ENCODE results near the gene RAD23A. TPM values are rescaled to one million over a fixed set of nuclear protein-coding genes. Genes with fewer than 3 reads are reported as not detected.
"Not testable (repeated sequence)": the region's sequence is repeated elsewhere in the genome, so short reads cannot be mapped to it uniquely, and the experiment has no call there.

The RAD23A gene
- total RNA-seq, 1 donor from 2014 or later: 80.7 TPM

GRCh38 chr19:12953138-12953798, 7.6 kb downstream of the RAD23A start:
- H3K4me3 Mint-ChIP-seq: no peak overlapping the region
- H3K4me1 Mint-ChIP-seq: peaks cover 27% of the 10 kb centered on the region

GRCh38 chr19:12953799-12954611, 8.3 kb downstream of the RAD23A start:
- peaks cover 27% of the 10 kb centered on the region for H3K4me1 Mint-ChIP-seq
- no peak for TF ChIP-seq CTCF (IDR thresholded peaks at IDR 0.05; ENCODE audit: unreplicated experiment)
- H3K27ac Mint-ChIP-seq: peak overlapping the region; percentile 94
- H3K36me3 Mint-ChIP-seq: peaks cover 26% of the 10 kb centered on the region
- H3K4me3 Mint-ChIP-seq: no peak overlapping the region
- DNase-seq (ENCODE audit: low spot score in 2 of 2, unreplicated experiment in 2 of 2): no peak
- H3K27me3 Mint-ChIP-seq (ENCODE audit: low read depth): no peaks in the 10 kb centered on the region
- H3K9me3 Mint-ChIP-seq: no peaks in the 10 kb centered on the region

More at GRCh38 chr19:12953138-12953798, 7.6 kb downstream of the RAD23A start:
- peaks cover 26% of the 10 kb centered on the region for H3K36me3 Mint-ChIP-seq
- DNase-seq (ENCODE audit: low spot score in 2 of 2, unreplicated experiment in 2 of 2): no peak
- H3K9me3 Mint-ChIP-seq: no peaks in the 10 kb centered on the region
- H3K27me3 Mint-ChIP-seq (ENCODE audit: low read depth): no peaks in the 10 kb centered on the region
- no peak for TF ChIP-seq CTCF (IDR thresholded peaks at IDR 0.05; ENCODE audit: unreplicated experiment)
- peak overlapping the region; percentile 50 for H3K27ac Mint-ChIP-seq

- Mint-ChIP-seq H3K36me3 (peaks cover 26% of the 10 kb centered on the region), H3K27me3 (ENCODE audit: low read depth) (no peaks in the 10 kb centered on the region), H3K4me1 (peaks cover 27% of the 10 kb centered on the region), H3K9me3 (no peaks in the 10 kb centered on the region), H3K27ac (peak overlapping the region; percentile 94), H3K4me3 (no peak overlapping the region)
- no peak for DNase-seq (ENCODE audit: low spot score in 2 of 2, unreplicated experiment in 2 of 2)
- no peak for TF ChIP-seq CTCF (IDR thresholded peaks at IDR 0.05; ENCODE audit: unreplicated experiment)
These were observed 8.9 kb downstream of the RAD23A start for GRCh38 chr19:12954612-12954962.

- Mint-ChIP-seq H3K4me1 (peaks cover 27% of the 10 kb centered on the region), H3K36me3 (peaks cover 18% of the 10 kb centered on the region), H3K27ac (peak overlapping the region; percentile 94), H3K4me3 (peak overlapping the region; percentile 81)
- H3K9me3 Mint-ChIP-seq; DNase-seq (ENCODE audit: low spot score in 2 of 2, unreplicated experiment in 2 of 2); H3K27me3 Mint-ChIP-seq (ENCODE audit: low read depth): not testable (repeated sequence)
These were observed 9.9 kb downstream of the RAD23A start for GRCh38 chr19:12955575-12955974.

- Mint-ChIP-seq H3K4me1 (peaks cover 27% of the 10 kb centered on the region), H3K9me3 (no peaks in the 10 kb centered on the region), H3K4me3 (peak overlapping the region; percentile 81), H3K36me3 (peaks cover 14% of the 10 kb centered on the region), H3K27ac (peak overlapping the region; percentile 94), H3K27me3 (ENCODE audit: low read depth) (peaks cover 3% of the 10 kb centered on the region)
- DNase-seq (ENCODE audit: low spot score in 2 of 2, unreplicated experiment in 2 of 2): no peak
- TF ChIP-seq CTCF (IDR thresholded peaks at IDR 0.05; ENCODE audit: unreplicated experiment): no peak
These were observed 10.3 kb downstream of the RAD23A start for GRCh38 chr19:12955996-12956395.

All from mesothelial cell of epicardium (in vitro differentiated cells).